ENCODE data around the gene MEGF8.

MEGF8 gene

DNA sequence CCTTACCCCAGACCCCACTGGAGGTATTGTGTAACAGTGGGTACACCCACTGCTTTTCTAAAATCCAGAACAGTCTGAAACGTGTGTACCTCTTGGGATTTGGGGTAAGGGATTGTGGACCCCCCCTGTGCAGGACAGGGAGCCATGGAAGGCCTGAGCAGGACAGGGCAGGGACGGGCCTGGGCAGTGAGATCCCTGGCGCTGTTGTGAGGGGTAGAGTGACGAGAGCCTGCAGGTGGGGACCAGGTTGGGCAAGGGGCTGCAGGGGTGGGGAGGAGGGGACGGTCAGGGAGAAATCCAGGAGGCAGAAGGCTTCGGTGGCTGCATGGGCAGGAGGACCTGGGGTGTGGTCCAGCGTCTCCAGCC lies 36.1 kb downstream of the MEGF8 start:
- H3K79me1 ChIP-seq (ENCODE audit: low read length) = no peaks in the 10 kb centered on the region
- no peak overlapping the region for H3K18ac ChIP-seq (ENCODE audit: low read length)
- no CpG with 5 or more reads among the region's 7 CpGs for WGBS (ENCODE audit: extremely low coverage, insufficient coverage, low lambda C conversion rate)
- no peak overlapping the region for H3K9ac ChIP-seq (ENCODE audit: low read length)
- H3K4me1 ChIP-seq (ENCODE audit: control insufficient read depth, low read depth, low read length) = no peaks in the 10 kb centered on the region
- no peak overlapping the region for H3K4me2 ChIP-seq (ENCODE audit: low read length)
- H3K79me2 ChIP-seq (ENCODE audit: control insufficient read depth, insufficient read depth, low read length) = no peaks in the 10 kb centered on the region
- no peak overlapping the region for H4K5ac ChIP-seq (ENCODE audit: low read length)
- H3K4ac ChIP-seq (ENCODE audit: low read depth, low read length) = no peak overlapping the region
- H3K4me3 ChIP-seq (ENCODE audit: low read length) = no peak overlapping the region
- no peak overlapping the region for H2BK120ac ChIP-seq (ENCODE audit: low read depth, low read length)
- DNase-seq = no peak
- H3K56ac ChIP-seq (ENCODE audit: low read length) = no peak overlapping the region
- no peak overlapping the region for H2AK5ac ChIP-seq (ENCODE audit: low read length)
- H2BK5ac ChIP-seq (ENCODE audit: low read length) = no peak overlapping the region
- no peak overlapping the region for H2BK15ac ChIP-seq (replicated peaks; ENCODE audit: low read depth)
- H4K8ac ChIP-seq (ENCODE audit: low read depth, low read length) = no peak overlapping the region
- peaks cover 6% of the 10 kb centered on the region for H3K36me3 ChIP-seq (ENCODE audit: control insufficient read depth, insufficient read depth, low read length)
- no peak overlapping the region for H3K27ac ChIP-seq (ENCODE audit: low read depth, low read length)
- H3K27me3 ChIP-seq (ENCODE audit: insufficient read depth, low read length, poor library complexity) = no peaks in the 10 kb centered on the region
- no peak overlapping the region for H3K23ac ChIP-seq (ENCODE audit: low read length)

DNA sequence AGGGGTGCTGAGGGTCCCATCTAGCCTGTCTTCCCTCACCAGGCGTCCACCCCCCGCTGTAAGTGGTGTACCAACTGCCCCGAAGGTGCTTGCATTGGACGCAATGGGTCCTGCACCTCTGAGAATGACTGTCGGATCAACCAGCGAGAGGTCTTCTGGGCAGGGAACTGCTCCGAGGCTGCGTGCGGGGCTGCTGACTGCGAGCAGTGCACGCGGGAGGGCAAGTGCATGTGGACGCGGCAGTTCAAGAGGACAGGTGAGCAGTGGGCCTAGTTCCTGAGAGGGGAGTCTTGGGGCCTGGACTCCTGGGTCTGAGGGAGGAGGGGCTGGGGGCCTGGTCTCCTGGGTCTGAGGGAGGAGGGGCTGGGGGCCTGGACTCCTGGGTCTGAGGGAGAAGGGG lies 36.9 kb downstream of the MEGF8 start:
- no CpG with 5 or more reads among the region's 14 CpGs for WGBS (ENCODE audit: extremely low coverage, insufficient coverage, low lambda C conversion rate)
- H3K4ac ChIP-seq (ENCODE audit: low read depth, low read length) = no peak overlapping the region
- peaks cover 6% of the 10 kb centered on the region for H3K36me3 ChIP-seq (ENCODE audit: control insufficient read depth, insufficient read depth, low read length)

DNA sequence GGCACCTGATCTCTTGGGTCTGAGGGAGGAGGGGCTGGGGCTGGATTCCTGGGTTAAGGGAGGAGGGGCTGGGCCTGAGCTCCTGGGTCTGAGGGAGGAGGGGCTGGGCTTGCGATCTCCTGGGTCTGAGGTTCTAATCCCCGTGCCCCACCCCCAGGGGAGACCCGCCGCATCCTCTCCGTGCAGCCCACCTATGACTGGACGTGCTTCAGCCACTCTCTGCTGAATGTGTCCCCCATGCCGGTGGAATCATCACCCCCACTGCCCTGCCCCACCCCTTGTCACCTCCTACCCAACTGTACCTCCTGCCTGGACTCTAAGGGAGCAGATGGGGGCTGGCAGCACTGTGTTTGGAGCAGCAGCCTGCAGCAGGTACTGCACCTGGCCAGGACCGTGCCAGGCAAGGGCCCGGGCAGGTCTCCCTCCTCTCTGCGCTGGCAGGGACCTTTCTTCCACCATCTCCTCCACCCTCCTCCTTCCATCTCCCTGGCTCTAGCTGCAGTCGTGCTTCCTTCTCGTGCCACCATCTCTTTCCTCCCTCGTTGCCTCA lies 37.5 kb downstream of the MEGF8 start:
- WGBS (ENCODE audit: extremely low coverage, insufficient coverage, low lambda C conversion rate) = no CpG with 5 or more reads among the region's 13 CpGs
- no peak overlapping the region for H2BK15ac ChIP-seq (replicated peaks; ENCODE audit: low read depth)
- no peak for DNase-seq

More for the DNA sequence above, 36.9 kb downstream of the MEGF8 start:
- Histone ChIP-seq H3K56ac (ENCODE audit: low read length) (no peak overlapping the region), H3K27ac (ENCODE audit: low read depth, low read length) (no peak overlapping the region), H3K9ac (ENCODE audit: low read length) (no peak overlapping the region), H2AK5ac (ENCODE audit: low read length) (no peak overlapping the region), H3K4me2 (ENCODE audit: low read length) (no peak overlapping the region), H4K8ac (ENCODE audit: low read depth, low read length) (no peak overlapping the region), H4K5ac (ENCODE audit: low read length) (no peak overlapping the region), H3K79me1 (ENCODE audit: low read length) (no peaks in the 10 kb centered on the region), H3K23ac (ENCODE audit: low read length) (no peak overlapping the region), H3K18ac (ENCODE audit: low read length) (no peak overlapping the region), H2BK15ac (replicated peaks; ENCODE audit: low read depth) (no peak overlapping the region), H2BK5ac (ENCODE audit: low read length) (no peak overlapping the region), H2BK120ac (ENCODE audit: low read depth, low read length) (no peak overlapping the region), H3K4me3 (ENCODE audit: low read length) (no peak overlapping the region), H3K79me2 (ENCODE audit: control insufficient read depth, insufficient read depth, low read length) (no peaks in the 10 kb centered on the region), H3K4me1 (ENCODE audit: control insufficient read depth, low read depth, low read length) (no peaks in the 10 kb centered on the region), H3K27me3 (ENCODE audit: insufficient read depth, low read length, poor library complexity) (no peaks in the 10 kb centered on the region)
- no peak for DNase-seq

DNA sequence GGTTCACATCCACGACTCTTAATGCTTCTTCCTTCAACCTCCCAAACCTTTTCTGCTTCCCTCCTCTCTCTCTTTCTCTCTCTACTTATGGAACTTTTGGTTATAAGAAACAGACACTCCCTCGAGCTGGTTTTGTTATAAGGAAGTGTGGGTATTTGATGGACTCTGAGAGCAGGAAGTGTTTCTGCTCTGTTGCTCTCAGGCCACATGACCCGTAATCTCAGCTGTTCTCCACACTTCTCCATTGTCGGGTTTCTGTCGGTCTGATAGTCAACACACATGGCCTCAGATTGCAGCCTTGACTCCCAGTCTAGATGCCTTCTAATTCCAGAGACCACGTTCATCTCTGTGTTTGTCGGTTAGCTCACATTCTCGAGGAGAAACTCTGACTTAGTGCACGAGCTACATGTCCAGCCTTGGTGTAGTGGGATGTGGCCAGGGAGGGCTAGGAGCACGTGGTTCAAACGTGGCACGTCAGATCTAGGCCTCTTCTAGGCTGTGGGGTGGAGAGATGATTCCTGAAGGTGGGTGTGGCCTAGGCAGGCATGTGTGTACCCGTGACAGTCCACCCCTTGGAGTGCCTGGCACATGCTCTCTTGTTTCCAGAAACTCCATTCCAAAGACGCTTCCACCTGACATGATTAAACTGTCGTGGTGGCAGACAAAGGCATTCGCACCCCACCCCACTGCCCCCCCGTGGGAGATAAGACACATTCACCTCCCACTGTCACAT lies 38.3 kb downstream of the MEGF8 start:
- WGBS (ENCODE audit: extremely low coverage, insufficient coverage, low lambda C conversion rate) = no CpG with 5 or more reads among the region's 17 CpGs
- peaks cover 6% of the 10 kb centered on the region for H3K36me3 ChIP-seq (ENCODE audit: control insufficient read depth, insufficient read depth, low read length)
- H3K27me3 ChIP-seq (ENCODE audit: insufficient read depth, low read length, poor library complexity) = no peaks in the 10 kb centered on the region
- no peak overlapping the region for H3K18ac ChIP-seq (ENCODE audit: low read length)
- no peaks in the 10 kb centered on the region for H3K4me1 ChIP-seq (ENCODE audit: control insufficient read depth, low read depth, low read length)
- H3K4ac ChIP-seq (ENCODE audit: low read depth, low read length) = no peak overlapping the region
- H3K4me2 ChIP-seq (ENCODE audit: low read length) = no peak overlapping the region
- H3K56ac ChIP-seq (ENCODE audit: low read length) = no peak overlapping the region
- H2BK15ac ChIP-seq (replicated peaks; ENCODE audit: low read depth) = no peak overlapping the region
- H3K27ac ChIP-seq (ENCODE audit: low read depth, low read length) = no peak overlapping the region
- H3K23ac ChIP-seq (ENCODE audit: low read length) = no peak overlapping the region
- no peak overlapping the region for H4K5ac ChIP-seq (ENCODE audit: low read length)
- H3K79me1 ChIP-seq (ENCODE audit: low read length) = no peaks in the 10 kb centered on the region
- no peak overlapping the region for H3K4me3 ChIP-seq (ENCODE audit: low read length)
- no peaks in the 10 kb centered on the region for H3K79me2 ChIP-seq (ENCODE audit: control insufficient read depth, insufficient read depth, low read length)
- H2BK120ac ChIP-seq (ENCODE audit: low read depth, low read length) = no peak overlapping the region
- no peak overlapping the region for H4K8ac ChIP-seq (ENCODE audit: low read depth, low read length)
- DNase-seq = no peak
- no peak overlapping the region for H2BK5ac ChIP-seq (ENCODE audit: low read length)
- no peak overlapping the region for H3K9ac ChIP-seq (ENCODE audit: low read length)
- H2AK5ac ChIP-seq (ENCODE audit: low read length) = no peak overlapping the region

More for the DNA sequence above, 37.5 kb downstream of the MEGF8 start:
- no peak overlapping the region for H3K4ac ChIP-seq (ENCODE audit: low read depth, low read length)
- no peak overlapping the region for H4K5ac ChIP-seq (ENCODE audit: low read length)
- H3K36me3 ChIP-seq (ENCODE audit: control insufficient read depth, insufficient read depth, low read length) = peaks cover 6% of the 10 kb centered on the region
- H3K23ac ChIP-seq (ENCODE audit: low read length) = no peak overlapping the region
- no peak overlapping the region for H3K27ac ChIP-seq (ENCODE audit: low read depth, low read length)
- no peak overlapping the region for H4K8ac ChIP-seq (ENCODE audit: low read depth, low read length)
- no peak overlapping the region for H3K56ac ChIP-seq (ENCODE audit: low read length)
- no peak overlapping the region for H3K18ac ChIP-seq (ENCODE audit: low read length)
- no peaks in the 10 kb centered on the region for H3K4me1 ChIP-seq (ENCODE audit: control insufficient read depth, low read depth, low read length)
- H3K27me3 ChIP-seq (ENCODE audit: insufficient read depth, low read length, poor library complexity) = no peaks in the 10 kb centered on the region
- H3K79me1 ChIP-seq (ENCODE audit: low read length) = no peaks in the 10 kb centered on the region
- no peak overlapping the region for H2AK5ac ChIP-seq (ENCODE audit: low read length)
- no peak overlapping the region for H3K4me2 ChIP-seq (ENCODE audit: low read length)
- no peak overlapping the region for H2BK5ac ChIP-seq (ENCODE audit: low read length)
- no peaks in the 10 kb centered on the region for H3K79me2 ChIP-seq (ENCODE audit: control insufficient read depth, insufficient read depth, low read length)
- no peak overlapping the region for H3K4me3 ChIP-seq (ENCODE audit: low read length)
- no peak overlapping the region for H2BK120ac ChIP-seq (ENCODE audit: low read depth, low read length)
- H3K9ac ChIP-seq (ENCODE audit: low read length) = no peak overlapping the region

DNA sequence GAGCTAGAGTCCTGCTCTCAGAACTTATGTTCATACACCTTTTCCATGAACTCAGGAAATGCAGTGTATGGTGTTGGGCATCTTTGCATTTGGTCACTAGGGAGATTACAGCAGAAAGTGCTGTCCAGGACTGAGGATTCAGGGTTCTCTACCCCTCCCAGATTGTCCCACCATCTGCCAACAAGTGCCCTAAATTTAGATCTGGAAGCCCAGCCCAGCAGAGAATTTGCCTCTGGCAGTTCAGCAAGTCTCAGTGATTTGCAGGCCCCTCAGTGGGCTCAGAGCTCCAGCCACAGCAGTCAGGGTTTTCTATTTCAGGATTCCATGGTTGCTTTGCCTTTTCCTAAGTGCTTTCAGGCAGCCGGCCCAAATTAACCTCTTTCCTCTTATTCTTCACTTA lies 41.2 kb downstream of the MEGF8 start:
- Histone ChIP-seq H3K18ac (ENCODE audit: low read length) (no peak overlapping the region), H3K4ac (ENCODE audit: low read depth, low read length) (no peak overlapping the region), H3K23ac (ENCODE audit: low read length) (no peak overlapping the region), H3K56ac (ENCODE audit: low read length) (no peak overlapping the region), H4K8ac (ENCODE audit: low read depth, low read length) (no peak overlapping the region), H3K36me3 (ENCODE audit: control insufficient read depth, insufficient read depth, low read length) (peaks cover 6% of the 10 kb centered on the region), H2AK5ac (ENCODE audit: low read length) (no peak overlapping the region), H3K79me2 (ENCODE audit: control insufficient read depth, insufficient read depth, low read length) (no peaks in the 10 kb centered on the region), H3K4me1 (ENCODE audit: control insufficient read depth, low read depth, low read length) (no peaks in the 10 kb centered on the region), H3K4me3 (ENCODE audit: low read length) (no peak overlapping the region), H4K5ac (ENCODE audit: low read length) (no peak overlapping the region), H2BK15ac (replicated peaks; ENCODE audit: low read depth) (no peak overlapping the region), H3K79me1 (ENCODE audit: low read length) (no peaks in the 10 kb centered on the region), H2BK120ac (ENCODE audit: low read depth, low read length) (no peak overlapping the region), H3K9ac (ENCODE audit: low read length) (no peak overlapping the region), H3K27me3 (ENCODE audit: insufficient read depth, low read length, poor library complexity) (no peaks in the 10 kb centered on the region), H2BK5ac (ENCODE audit: low read length) (no peak overlapping the region), H3K27ac (ENCODE audit: low read depth, low read length) (no peak overlapping the region), H3K4me2 (ENCODE audit: low read length) (no peak overlapping the region)
- no CpG with 5 or more reads among the region's 1 CpG for WGBS (ENCODE audit: extremely low coverage, insufficient coverage, low lambda C conversion rate)
- no peak for DNase-seq

DNA sequence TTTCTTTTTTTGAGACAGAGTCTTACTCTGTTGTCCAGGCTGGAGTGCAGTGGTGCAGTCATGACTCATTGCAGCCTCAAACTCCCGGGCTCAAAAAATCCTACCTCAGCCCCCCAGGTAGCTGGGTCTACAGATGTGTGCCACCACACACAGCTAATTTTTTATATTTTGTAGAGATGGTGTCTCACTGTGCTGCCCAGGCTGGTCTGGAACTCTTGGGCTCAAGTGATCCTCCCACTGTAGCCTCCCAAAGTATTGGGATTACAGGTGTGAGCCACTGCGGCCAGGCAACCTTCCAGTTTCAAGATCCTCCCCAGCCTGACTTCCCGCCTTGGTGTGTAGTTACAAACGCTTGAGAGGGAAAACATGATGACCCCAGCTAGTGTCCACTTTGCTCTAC lies 42.5 kb downstream of the MEGF8 start:
- Histone ChIP-seq H3K79me2 (ENCODE audit: control insufficient read depth, insufficient read depth, low read length) (no peaks in the 10 kb centered on the region), H4K8ac (ENCODE audit: low read depth, low read length) (no peak overlapping the region), H3K4ac (ENCODE audit: low read depth, low read length) (no peak overlapping the region), H2BK120ac (ENCODE audit: low read depth, low read length) (no peak overlapping the region), H2BK5ac (ENCODE audit: low read length) (no peak overlapping the region), H3K9ac (ENCODE audit: low read length) (no peak overlapping the region), H2BK15ac (replicated peaks; ENCODE audit: low read depth) (no peak overlapping the region), H3K4me2 (ENCODE audit: low read length) (no peak overlapping the region), H3K27me3 (ENCODE audit: insufficient read depth, low read length, poor library complexity) (no peaks in the 10 kb centered on the region), H3K4me1 (ENCODE audit: control insufficient read depth, low read depth, low read length) (no peaks in the 10 kb centered on the region), H3K27ac (ENCODE audit: low read depth, low read length) (no peak overlapping the region), H3K56ac (ENCODE audit: low read length) (no peak overlapping the region), H4K5ac (ENCODE audit: low read length) (no peak overlapping the region), H3K36me3 (ENCODE audit: control insufficient read depth, insufficient read depth, low read length) (peaks cover 6% of the 10 kb centered on the region), H3K23ac (ENCODE audit: low read length) (no peak overlapping the region), H3K18ac (ENCODE audit: low read length) (no peak overlapping the region), H2AK5ac (ENCODE audit: low read length) (no peak overlapping the region), H3K79me1 (ENCODE audit: low read length) (no peaks in the 10 kb centered on the region), H3K4me3 (ENCODE audit: low read length) (no peak overlapping the region)
- no CpG with 5 or more reads among the region's 4 CpGs for WGBS (ENCODE audit: extremely low coverage, insufficient coverage, low lambda C conversion rate)
- no peak for DNase-seq

Data from mesendoderm (in vitro differentiated cells).